ENCODE measurements around the gene FAM240B. TPM values are rescaled to one million over a fixed set of nuclear protein-coding genes. Genes with fewer than 3 reads are reported as not detected.

Gene FAM240B
- total and polyA plus RNA-seq, 2 of the 4 experiments (the other 2 are of a cell fraction) = not detected

DNA sequence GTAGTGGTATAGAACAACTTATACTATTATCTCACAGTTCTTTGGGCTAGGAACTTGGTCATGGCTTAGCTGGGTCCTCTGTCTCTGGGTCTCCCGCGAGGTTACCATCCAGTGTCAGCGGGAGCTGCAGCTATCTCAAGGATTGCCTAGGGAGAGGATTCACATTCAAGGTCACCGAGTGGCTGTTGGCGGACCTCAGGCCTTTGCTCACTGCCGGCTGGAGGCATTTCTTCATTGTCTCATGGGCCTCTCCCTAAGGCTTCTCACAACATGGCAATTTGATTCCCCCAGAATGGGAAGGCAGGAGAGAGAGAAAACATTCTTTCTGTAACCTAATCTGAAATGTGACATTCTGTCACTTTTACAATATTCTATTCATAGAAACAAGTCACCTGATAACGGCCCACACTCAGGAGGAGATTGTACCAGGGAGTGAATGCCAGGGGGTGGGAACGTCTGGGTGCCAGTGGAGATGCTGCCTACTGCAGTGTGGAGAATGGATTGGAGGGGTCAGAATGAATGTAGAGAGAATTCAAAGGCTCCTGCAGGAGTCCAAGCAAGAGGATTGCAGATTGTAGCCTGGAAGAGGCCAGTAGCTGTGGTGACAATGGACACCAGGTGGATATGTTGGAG, 70.1 kb downstream of the FAM240B start:
- Histone ChIP-seq H3K18ac (ENCODE audit: low read depth, low read length) (no peak overlapping the region), H4K91ac (ENCODE audit: insufficient read depth, low read depth, low read length) (no peak overlapping the region), H3K4ac (ENCODE audit: low read depth, low read length) (no peak overlapping the region), H3K4me2 (ENCODE audit: low read depth, low read length) (no peak overlapping the region), H3K14ac (replicated peaks; ENCODE audit: low read depth, low read length) (no peak overlapping the region), H3K9me3 (ENCODE audit: control insufficient read depth, insufficient read depth, low read length) (no peaks in the 10 kb centered on the region), H3K56ac (ENCODE audit: extremely low read depth, insufficient read depth, low read length) (no peak overlapping the region), H2BK5ac (ENCODE audit: low read depth, low read length, poor library complexity, severe bottlenecking) (no peak overlapping the region), H3K4me3 (ENCODE audit: insufficient read depth, low read depth, low read length) (no peak overlapping the region), H2BK120ac (ENCODE audit: low read depth, low read length) (no peak overlapping the region), H2AK9ac (replicated peaks; ENCODE audit: low read depth, low read length, poor library complexity) (no peak overlapping the region), H3K9me1 (ENCODE audit: insufficient read depth, low read length) (no peaks in the 10 kb centered on the region), H3K4me1 (ENCODE audit: control insufficient read depth, insufficient read depth, low read length) (no peaks in the 10 kb centered on the region), H3K9ac (ENCODE audit: low read depth, low read length) (no peak overlapping the region), H4K5ac (ENCODE audit: low read depth, low read length) (no peak overlapping the region), H3K79me1 (ENCODE audit: low read depth in 1 of 2, low read length in 2 of 2) (no peaks in the 10 kb centered on the region), H3K23ac (ENCODE audit: low read depth, low read length) (no peak overlapping the region), H4K20me1 (ENCODE audit: insufficient read depth, low read length) (no peaks in the 10 kb centered on the region), H3K27ac (ENCODE audit: insufficient read depth, low read length) (no peak overlapping the region), H3K27me3 (ENCODE audit: control insufficient read depth, insufficient read depth, low read length) (peaks cover 2% of the 10 kb centered on the region), H2AFZ (replicated peaks; ENCODE audit: low read length, poor library complexity) (no peak overlapping the region), H2BK15ac (ENCODE audit: low read depth, low read length) (no peak overlapping the region), H2BK20ac (ENCODE audit: low read depth, low read length) (no peak overlapping the region), H3K36me3 (ENCODE audit: control insufficient read depth, insufficient read depth, low read length) (no peaks in the 10 kb centered on the region), H2AK5ac (ENCODE audit: low read depth, low read length) (no peak overlapping the region), H4K8ac (ENCODE audit: low read depth in 2 of 2, low read length in 2 of 2) (no peak overlapping the region)
- ATAC-seq (ENCODE audit: low read depth) = no peak
- in situ Hi-C loops (cut with MboI; ENCODE audit: low sequenced_read_pairs) (no loop called here), dilution Hi-C loops (cut with HindIII; ENCODE audit: low sequenced_read_pairs, unreplicated experiment) (no loop called here), intact Hi-C loops (cut with micrococcal nuclease) (no loop called here)
- DNase-seq = no peak
- TF ChIP-seq RCOR1 (IDR thresholded peaks at IDR 0.05; ENCODE audit: insufficient replicate concordance, low read length) = no peak
- no peak for TF ChIP-seq SMC3 (IDR thresholded peaks at IDR 0.05; ENCODE audit: low read depth, low read length)
- TF ChIP-seq RAD21 (IDR thresholded peaks at IDR 0.05; ENCODE audit: low read length) = no peak
- no peak for TF ChIP-seq MAZ (IDR thresholded peaks at IDR 0.05; ENCODE audit: borderline replicate concordance, low read depth, low read length)
- TF ChIP-seq, protein P1, sequence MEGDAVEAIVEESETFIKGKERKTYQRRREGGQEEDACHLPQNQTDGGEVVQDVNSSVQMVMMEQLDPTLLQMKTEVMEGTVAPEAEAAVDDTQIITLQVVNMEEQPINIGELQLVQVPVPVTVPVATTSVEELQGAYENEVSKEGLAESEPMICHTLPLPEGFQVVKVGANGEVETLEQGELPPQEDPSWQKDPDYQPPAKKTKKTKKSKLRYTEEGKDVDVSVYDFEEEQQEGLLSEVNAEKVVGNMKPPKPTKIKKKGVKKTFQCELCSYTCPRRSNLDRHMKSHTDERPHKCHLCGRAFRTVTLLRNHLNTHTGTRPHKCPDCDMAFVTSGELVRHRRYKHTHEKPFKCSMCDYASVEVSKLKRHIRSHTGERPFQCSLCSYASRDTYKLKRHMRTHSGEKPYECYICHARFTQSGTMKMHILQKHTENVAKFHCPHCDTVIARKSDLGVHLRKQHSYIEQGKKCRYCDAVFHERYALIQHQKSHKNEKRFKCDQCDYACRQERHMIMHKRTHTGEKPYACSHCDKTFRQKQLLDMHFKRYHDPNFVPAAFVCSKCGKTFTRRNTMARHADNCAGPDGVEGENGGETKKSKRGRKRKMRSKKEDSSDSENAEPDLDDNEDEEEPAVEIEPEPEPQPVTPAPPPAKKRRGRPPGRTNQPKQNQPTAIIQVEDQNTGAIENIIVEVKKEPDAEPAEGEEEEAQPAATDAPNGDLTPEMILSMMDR (conservative IDR thresholded peaks at IDR 0.05; ENCODE audit: low read depth, low read length) = no peak
- no peak for TF ChIP-seq BHLHE40 (IDR thresholded peaks at IDR 0.05; ENCODE audit: low read depth, low read length)
- TF ChIP-seq MAFK (IDR thresholded peaks at IDR 0.05; ENCODE audit: low read depth, low read length) = no peak
- TF ChIP-seq MXI1 (IDR thresholded peaks at IDR 0.05; ENCODE audit: borderline replicate concordance, low read depth, low read length) = no peak
- TF ChIP-seq CHD1 (IDR thresholded peaks at IDR 0.05; ENCODE audit: low read depth, low read length) = no peak
- no peak for TF ChIP-seq POLR2A (IDR thresholded peaks at IDR 0.05; ENCODE audit: low read depth, low read length)
- TF ChIP-seq, protein P2, sequence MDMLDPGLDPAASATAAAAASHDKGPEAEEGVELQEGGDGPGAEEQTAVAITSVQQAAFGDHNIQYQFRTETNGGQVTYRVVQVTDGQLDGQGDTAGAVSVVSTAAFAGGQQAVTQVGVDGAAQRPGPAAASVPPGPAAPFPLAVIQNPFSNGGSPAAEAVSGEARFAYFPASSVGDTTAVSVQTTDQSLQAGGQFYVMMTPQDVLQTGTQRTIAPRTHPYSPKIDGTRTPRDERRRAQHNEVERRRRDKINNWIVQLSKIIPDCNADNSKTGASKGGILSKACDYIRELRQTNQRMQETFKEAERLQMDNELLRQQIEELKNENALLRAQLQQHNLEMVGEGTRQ (IDR thresholded peaks at IDR 0.05; ENCODE audit: low read depth, low read length) = no peak
- TF ChIP-seq RFX5 (IDR thresholded peaks at IDR 0.05; ENCODE audit: low read depth, low read length) = no peak
- TF ChIP-seq ELK1 (IDR thresholded peaks at IDR 0.05; ENCODE audit: borderline replicate concordance, low read depth, low read length) = no peak
- TF ChIP-seq NFE2L2 (IDR thresholded peaks at IDR 0.05; ENCODE audit: low read depth, low read length) = no peak
- no peak for TF ChIP-seq FOS (IDR thresholded peaks at IDR 0.05; ENCODE audit: low read depth, low read length)
- no peak for TF ChIP-seq CEBPB (IDR thresholded peaks at IDR 0.05; ENCODE audit: low read depth, low read length)
- POLR2A ChIA-PET (ENCODE audit: unreplicated experiment) = no interaction called here
- BruUV-seq (replicated peaks) = no TSS peak
- WGBS, 2 experiments (ENCODE audit: extremely low coverage in 2 of 2, insufficient read length in 1 of 2) = no CpG with 5 or more reads among the region's 8 CpGs
- CTCF ChIA-PET = no interaction called here
